GM19324 (cell line): ENCODE data around the gene CACNA1G.

Experiments used
- ATAC-seq: cut with Tn5 transposase; IDR thresholded peaks from one replicate; pipeline ENCODE4 v1.9.1; 2021; ENCODE audit warnings: mild to moderate bottlenecking, moderate library complexity; ENCODE audit not compliant: unreplicated experiment, low FRiP score

The CACNA1G gene

GRCh38 chr17:50608700-50609379 lies 48.3 kb downstream of the CACNA1G start:
- ATAC-seq, result no peak

GRCh38 chr17:50609380-50610074 lies 49.0 kb downstream of the CACNA1G start:
- ATAC-seq, result no peak

- no peak for ATAC-seq
These were observed 51.1 kb downstream of the CACNA1G start for GRCh38 chr17:50611634-50612033.

DNA sequence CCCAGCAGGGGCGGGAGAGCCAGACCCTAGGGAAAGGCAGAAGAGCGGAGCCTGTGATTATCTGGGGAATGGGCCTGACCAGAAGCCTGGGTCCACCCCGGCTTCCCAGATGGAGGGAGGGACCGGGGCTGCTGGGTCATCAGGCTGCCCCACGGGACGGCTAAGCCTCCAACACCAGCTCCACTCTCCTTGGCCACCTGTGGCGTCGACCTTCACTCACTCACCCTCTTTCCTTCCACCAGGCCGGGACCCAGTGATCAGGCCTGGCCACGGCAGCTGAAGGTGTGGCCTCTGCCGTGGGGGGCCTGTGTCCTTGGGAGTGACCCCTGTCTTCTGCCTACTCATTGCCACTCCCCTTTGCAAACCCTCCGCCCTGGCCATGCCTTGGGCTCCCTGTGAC lies 51.8 kb downstream of the CACNA1G start:
- ATAC-seq, result no peak

DNA sequence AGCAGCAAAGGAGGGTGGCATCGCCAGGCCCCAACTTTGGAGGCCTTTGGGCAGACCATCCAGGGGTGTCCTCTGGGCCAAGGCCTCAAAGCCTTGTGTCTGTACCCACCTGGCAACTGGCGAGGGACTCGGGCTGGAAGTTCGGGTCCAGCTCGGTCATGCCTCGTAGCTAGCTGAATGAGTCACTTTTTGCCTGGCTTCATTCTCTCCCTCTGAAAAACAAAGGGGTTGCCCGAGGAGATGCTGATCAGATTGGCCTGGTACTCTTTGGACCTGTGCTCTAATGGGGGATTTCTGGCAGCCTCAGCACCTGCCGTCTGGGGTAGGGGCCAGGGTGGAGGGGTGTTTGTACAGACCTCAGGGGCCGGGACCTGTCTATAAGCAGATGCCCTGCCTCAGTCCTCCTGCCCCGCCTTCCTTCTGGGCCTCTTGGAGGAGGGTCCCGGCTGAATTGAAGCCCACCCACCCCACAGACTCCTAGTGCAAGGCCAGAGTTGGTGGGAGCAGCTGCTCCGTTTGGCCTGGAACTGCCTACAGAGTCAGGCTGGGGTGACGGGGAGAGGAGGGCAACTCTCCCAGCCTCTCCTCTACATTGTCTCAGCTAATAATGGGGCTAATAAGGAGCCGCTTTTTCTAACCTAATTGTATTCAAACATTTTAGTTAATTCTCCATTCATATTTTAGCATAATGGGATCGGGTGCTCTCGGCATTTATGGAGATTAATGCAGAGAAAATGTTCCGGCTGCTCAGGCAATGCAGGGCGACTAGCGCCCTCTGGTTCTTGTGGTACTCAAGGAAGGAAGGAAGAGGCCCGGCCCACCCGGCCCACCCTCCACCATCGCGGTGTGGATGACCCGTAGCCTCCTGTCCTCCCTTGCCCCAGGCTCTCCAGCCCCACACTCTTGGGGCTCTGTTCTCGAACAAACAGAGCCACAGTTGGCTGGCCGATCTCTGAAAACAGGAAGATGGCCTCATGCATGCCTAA lies 52.8 kb downstream of the CACNA1G start:
- ATAC-seq, result no peak

GRCh38 chr17:50614471-50615051 lies 54.0 kb downstream of the CACNA1G start:
- no peak for ATAC-seq

- ATAC-seq, result no peak
These were observed 55.3 kb downstream of the CACNA1G start for GRCh38 chr17:50615828-50616227.

DNA sequence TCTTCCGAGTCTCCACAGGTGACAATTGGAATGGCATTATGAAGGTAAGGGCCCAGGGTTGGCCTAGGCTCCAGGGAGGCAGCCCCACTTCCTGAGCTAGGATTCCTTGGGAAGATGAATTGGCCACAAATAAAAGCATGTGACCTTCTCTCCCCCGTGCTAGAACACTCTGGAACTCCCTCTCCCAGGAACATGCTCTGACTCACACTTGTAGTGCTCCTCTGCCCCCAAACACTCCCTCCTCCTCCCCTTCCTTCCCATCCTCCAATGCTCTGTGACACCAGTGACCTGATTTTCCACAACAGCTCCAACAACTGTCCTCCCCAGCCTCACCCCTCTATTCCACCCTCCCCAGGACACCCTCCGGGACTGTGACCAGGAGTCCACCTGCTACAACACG lies 57.8 kb downstream of the CACNA1G start:
- no peak for ATAC-seq

GRCh38 chr17:50618941-50619340 lies 58.4 kb downstream of the CACNA1G start:
- ATAC-seq, result no peak

- no peak for ATAC-seq
These were observed 59.0 kb downstream of the CACNA1G start for GRCh38 chr17:50619489-50619888.

GRCh38 chr17:50620237-50620636 lies 59.7 kb downstream of the CACNA1G start:
- no peak for ATAC-seq

DNA sequence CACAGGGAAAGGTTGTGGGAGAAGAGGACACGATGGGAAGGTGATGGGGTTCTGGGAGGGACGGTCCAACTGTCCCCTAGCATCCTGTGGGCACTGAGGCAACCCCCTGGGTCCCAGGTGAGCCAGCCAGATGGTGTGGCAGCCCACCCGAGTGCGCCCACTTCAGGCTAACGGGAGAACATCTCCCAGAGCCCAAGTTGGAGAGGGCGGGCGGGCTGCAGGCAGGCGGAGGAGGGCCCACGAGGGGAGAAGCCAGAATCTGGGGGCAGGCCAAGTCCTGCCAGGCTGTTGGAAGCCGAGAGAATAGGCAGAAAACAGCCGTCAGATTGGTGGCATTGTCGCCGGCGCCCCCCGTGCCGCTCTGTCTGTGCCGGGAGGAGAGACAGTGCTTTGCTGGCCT lies 60.3 kb downstream of the CACNA1G start:
- no peak for ATAC-seq

GRCh38 chr17:50621574-50622031 lies 61.1 kb downstream of the CACNA1G start:
- no peak for ATAC-seq

DNA sequence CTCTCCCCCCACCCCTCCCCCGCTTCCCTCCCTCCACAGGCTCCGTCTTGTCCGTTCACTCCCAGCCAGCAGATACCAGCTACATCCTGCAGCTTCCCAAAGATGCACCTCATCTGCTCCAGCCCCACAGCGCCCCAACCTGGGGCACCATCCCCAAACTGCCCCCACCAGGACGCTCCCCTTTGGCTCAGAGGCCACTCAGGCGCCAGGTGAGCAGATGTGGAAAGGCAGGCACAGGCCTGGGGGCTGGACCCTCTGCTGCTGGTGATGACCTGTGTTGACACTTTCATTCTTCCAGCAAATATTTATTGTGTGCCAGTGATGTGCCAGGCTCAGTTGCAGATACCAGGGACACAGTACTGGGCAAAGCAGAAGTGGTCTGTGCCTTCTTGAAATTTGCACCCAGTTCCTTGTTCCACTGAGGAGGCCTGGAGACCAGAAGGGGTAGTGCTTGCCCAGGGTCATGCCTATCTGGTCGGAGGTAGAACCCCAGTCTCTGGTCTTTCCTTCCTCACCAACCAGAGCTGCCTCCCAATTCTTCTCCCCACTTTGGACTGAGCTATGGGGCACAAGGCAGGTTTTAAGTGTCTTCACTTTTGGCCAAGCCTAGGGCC lies 63.9 kb downstream of the CACNA1G start:
- no peak for ATAC-seq

DNA sequence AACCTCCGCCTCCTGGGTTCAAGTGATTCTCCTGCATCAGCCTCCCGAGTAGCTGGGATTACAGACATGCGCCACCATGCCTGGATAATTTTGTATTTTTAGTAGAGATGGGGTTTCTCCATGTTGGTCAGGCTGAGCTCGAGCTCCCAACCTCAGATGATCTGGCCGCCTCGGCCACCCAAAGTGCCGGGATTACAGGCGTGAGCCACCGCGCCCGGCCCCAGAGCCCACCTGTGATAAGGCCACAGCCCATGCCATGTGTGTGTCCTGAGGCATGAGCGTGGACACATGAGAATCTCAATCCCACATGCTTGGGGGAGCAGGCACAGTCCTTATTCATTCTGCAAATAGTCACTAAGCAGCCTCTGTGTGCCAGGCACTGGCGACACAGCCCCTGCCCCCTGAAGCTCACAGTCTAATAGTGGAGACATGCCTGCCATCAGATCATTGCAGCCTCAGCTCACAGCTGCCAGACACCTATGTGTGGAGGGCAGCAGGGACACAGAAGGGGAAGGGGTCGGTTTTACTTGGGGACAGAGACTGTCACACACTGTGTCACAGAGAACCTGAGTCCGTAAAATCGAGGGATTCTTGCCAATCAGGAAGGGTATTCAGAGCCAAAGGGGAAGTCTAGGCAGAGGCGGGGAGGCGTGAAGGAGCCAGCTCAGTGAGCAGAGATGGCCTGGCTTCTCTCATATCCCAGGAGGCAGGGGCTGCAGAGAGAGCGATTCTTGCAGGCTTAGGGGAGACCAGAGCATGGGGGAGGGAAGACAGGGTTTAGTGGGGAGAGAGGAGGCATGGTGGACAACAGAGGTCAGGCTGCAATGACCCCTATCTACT lies 64.7 kb downstream of the CACNA1G start:
- ATAC-seq, result no peak

- ATAC-seq, result no peak
These were observed 65.6 kb downstream of the CACNA1G start for GRCh38 chr17:50626037-50626574.

DNA sequence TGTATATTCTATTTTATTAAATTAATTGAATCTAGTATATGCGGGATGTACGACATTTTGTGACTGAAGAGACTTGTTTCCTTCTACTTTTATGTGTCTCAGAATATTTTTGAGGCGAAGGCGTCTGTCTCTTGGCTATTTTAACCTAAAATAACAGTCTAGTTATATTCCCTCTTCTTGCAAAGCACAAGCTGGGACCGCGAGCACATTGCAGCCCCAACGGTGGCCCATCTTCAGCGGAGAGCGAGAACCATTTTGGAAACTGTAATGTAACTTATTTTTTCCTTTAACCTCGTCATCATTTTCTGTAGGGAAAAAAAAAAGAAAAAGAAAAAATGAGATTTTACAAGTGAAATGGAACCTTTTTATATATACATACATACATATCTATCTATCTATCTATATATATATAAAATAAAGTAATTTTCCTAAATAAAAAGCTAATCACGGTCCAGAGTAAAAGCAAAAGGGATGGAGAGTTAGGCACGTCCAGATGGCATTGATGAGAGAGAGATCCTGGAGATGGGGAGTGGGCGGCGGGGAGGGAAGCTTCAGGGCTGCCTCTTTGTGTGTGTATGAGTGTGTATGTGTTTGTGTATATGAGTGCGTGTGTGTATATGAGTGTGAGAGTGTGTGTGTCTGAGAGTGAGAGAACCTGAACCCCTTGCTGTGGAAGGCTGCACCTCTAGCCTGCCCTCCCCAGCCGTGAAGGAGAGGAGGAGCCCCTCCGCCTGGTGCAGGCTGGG lies 66.7 kb downstream of the CACNA1G start:
- no peak for ATAC-seq
